IMR-90 (cell line): Measurements from ENCODE around the gene VPS33A. TPM values are rescaled to one million over a fixed set of nuclear protein-coding genes. Genes with fewer than 3 reads are reported as not detected.

Source experiments
- ATAC-seq: fragments of 200-7000 bp; cut with Tn5 transposase; 2 replicates; pipeline ENCODE4 v1.9.1; 2020; ENCODE audit warnings: low read depth, mild to moderate bottlenecking, moderate library complexity
- BruUV-seq: library from RNA; stranded (reverse); fragments of 400-500 nt; replicated peaks from 2 replicates; lab custom pipeline; 2021; lab: Mats Ljungman, UMichigan
- CTCF ChIA-PET: fragments of 300-600 bp; formaldehyde crosslinking; extraction: SDS; loops from one replicate; lab custom pipeline; 2021; ENCODE audit warnings: antibody characterized with exemption; lab: Yijun Ruan, JAX
- POLR2A ChIA-PET: fragments of 300-600 bp; sonication (Branson Sonifier 250); formaldehyde crosslinking; loops from one replicate; lab custom pipeline; 2022; ENCODE audit warnings: antibody characterized with exemption; ENCODE audit not compliant: unreplicated experiment; lab: Charles Lee
- DNase-seq: peaks from one replicate; pipeline ENCODE4 v3.0.0; 2013
- H2AFZ ChIP-seq: replicated peaks from 2 replicates; pipeline ENCODE3; 2013; ENCODE audit warnings: low read length, mild to moderate bottlenecking; ENCODE audit not compliant: poor library complexity
- H2AK5ac ChIP-seq: 2 replicates; pipeline ENCODE4 v1.6.1; 2013; ENCODE audit warnings: low read depth, low read length, inconsistent platforms
- H2AK9ac ChIP-seq: replicated peaks from 2 replicates; pipeline ENCODE3; 2013; ENCODE audit warnings: mild to moderate bottlenecking, low read depth, low read length, moderate library complexity; ENCODE audit not compliant: poor library complexity
- H2BK120ac ChIP-seq: 2 replicates; pipeline ENCODE4 v1.6.1; 2013; ENCODE audit warnings: low read depth, low read length, inconsistent platforms
- H2BK15ac ChIP-seq: 3 replicates; pipeline ENCODE4 v1.6.1; 2013; ENCODE audit warnings: low read depth, low read length, inconsistent platforms
- H2BK20ac ChIP-seq: 2 replicates; pipeline ENCODE4 v1.6.1; 2013; ENCODE audit warnings: low read depth, mild to moderate bottlenecking, inconsistent platforms, low read length, moderate library complexity
- H2BK5ac ChIP-seq: 2 replicates; pipeline ENCODE4 v1.6.1; 2013; ENCODE audit warnings: mild to moderate bottlenecking, low read depth, low read length, inconsistent platforms; ENCODE audit not compliant: poor library complexity, severe bottlenecking
- H3K14ac ChIP-seq: replicated peaks from 2 replicates; pipeline ENCODE4 v1.6.1; 2013; ENCODE audit warnings: low read depth, low read length, inconsistent platforms
- H3K18ac ChIP-seq: 2 replicates; pipeline ENCODE4 v1.6.1; 2013; ENCODE audit warnings: low read depth, low read length, control low read depth
- H3K23ac ChIP-seq: 2 replicates; pipeline ENCODE4 v1.6.1; 2013; ENCODE audit warnings: low read depth, low read length, inconsistent platforms
- H3K27ac ChIP-seq: 2 replicates; pipeline ENCODE4 v1.5.1; 2013; ENCODE audit warnings: mild to moderate bottlenecking, control low read depth, low read length; ENCODE audit not compliant: insufficient read depth
- H3K27me3 ChIP-seq: 2 replicates; pipeline ENCODE4 v1.6.1; 2013; ENCODE audit warnings: low read length; ENCODE audit not compliant: control insufficient read depth, insufficient read depth
- H3K36me3 ChIP-seq: 2 replicates; pipeline ENCODE4 v1.6.1; 2013; ENCODE audit warnings: low read length, mixed read lengths; ENCODE audit not compliant: control insufficient read depth, insufficient read depth
- H3K4ac ChIP-seq: 2 replicates; pipeline ENCODE4 v1.6.1; 2013; ENCODE audit warnings: low read depth, low read length, inconsistent platforms
- H3K4me1 ChIP-seq: 2 replicates; pipeline ENCODE4 v1.6.1; 2013; ENCODE audit warnings: low read length, mixed read lengths; ENCODE audit not compliant: control insufficient read depth, insufficient read depth
- H3K4me2 ChIP-seq: 2 replicates; pipeline ENCODE4 v1.6.1; 2013; ENCODE audit warnings: low read depth, mild to moderate bottlenecking, control low read depth, low read length, moderate library complexity
- H3K4me3 ChIP-seq: 2 replicates; pipeline ENCODE4 v1.5.1; 2013; ENCODE audit warnings: low read depth, mild to moderate bottlenecking, control low read depth, low read length, moderate library complexity; ENCODE audit not compliant: insufficient read depth
- H3K56ac ChIP-seq: 2 replicates; pipeline ENCODE4 v1.6.1; 2013; ENCODE audit warnings: low read length, inconsistent platforms; ENCODE audit not compliant: insufficient read depth; ENCODE audit errors: extremely low read depth
- H3K79me1 ChIP-seq, 2 experiments: 2 replicates each; pipeline ENCODE4 v1.6.1; 2013; ENCODE audit warnings: low read length in 2 of 2, inconsistent platforms in 1 of 2, low read depth in 1 of 2
- H3K9ac ChIP-seq: 2 replicates; pipeline ENCODE4 v1.6.1; 2013; ENCODE audit warnings: low read depth, low read length, control low read depth
- H3K9me1 ChIP-seq: 2 replicates; pipeline ENCODE4 v1.6.1; 2013; ENCODE audit warnings: low read length, inconsistent platforms; ENCODE audit not compliant: insufficient read depth
- H3K9me3 ChIP-seq: 2 replicates; pipeline ENCODE4 v1.6.1; 2013; ENCODE audit warnings: low read length; ENCODE audit not compliant: control insufficient read depth, insufficient read depth
- H4K20me1 ChIP-seq: 2 replicates; pipeline ENCODE4 v1.6.1; 2013; ENCODE audit warnings: low read length, inconsistent platforms; ENCODE audit not compliant: insufficient read depth
- H4K5ac ChIP-seq: 2 replicates; pipeline ENCODE4 v1.6.1; 2013; ENCODE audit warnings: mild to moderate bottlenecking, low read depth, low read length, control low read depth
- H4K8ac ChIP-seq, 2 experiments: 2 replicates each; pipeline ENCODE4 v1.6.1; 2013; ENCODE audit warnings: low read depth in 2 of 2, low read length in 2 of 2, control low read depth in 1 of 2, inconsistent platforms in 1 of 2
- H4K91ac ChIP-seq: 2 replicates; pipeline ENCODE4 v1.6.1; 2013; ENCODE audit warnings: low read depth, low read length, inconsistent platforms; ENCODE audit not compliant: insufficient read depth
- CHD1 ChIP-seq: IDR thresholded peaks from 2 replicates; pipeline ENCODE4 v1.6.1; 2012; ENCODE audit warnings: low read depth, low read length, improper control_type of control experiment
- FOS ChIP-seq: fragments of 150-350 bp; IDR thresholded peaks from 2 replicates; pipeline ENCODE4 v1.6.1; 2016; ENCODE audit warnings: low read depth, low read length
- MAFK ChIP-seq: IDR thresholded peaks from 2 replicates; pipeline ENCODE4 v1.6.1; 2012; ENCODE audit warnings: low read depth, low read length, improper control_type of control experiment
- MXI1 ChIP-seq: IDR thresholded peaks from 2 replicates; pipeline ENCODE4 v1.6.1; 2012; ENCODE audit warnings: low read depth, mild to moderate bottlenecking, low read length, moderate library complexity, borderline replicate concordance
- SMC3 ChIP-seq: fragments of 150-350 bp; IDR thresholded peaks from 2 replicates; pipeline ENCODE4 v1.6.1; 2016; ENCODE audit warnings: low read depth, mild to moderate bottlenecking, antibody characterized with exemption, low read length, moderate library complexity
- WGBS, 2 experiments: methylation state at CpG; one replicate each; pipeline versions ENCODE4 v1.1.5 to v1.1.7; 2013; ENCODE audit warnings: missing lambda C conversion rate in 2 of 2; ENCODE audit not compliant: insufficient read length in 1 of 2; ENCODE audit errors: extremely low coverage in 2 of 2; 5-methylcytosine and 5-hydroxymethylcytosine counted together
- dilution Hi-C: fragments of 300-500 bp; cut with HindIII; formaldehyde crosslinking; loops from one replicate; pipeline ENCODE4 v1.14.3; 2018; ENCODE audit warnings: low sequenced_read_pairs; ENCODE audit not compliant: unreplicated experiment
- in situ Hi-C: fragments of 300-500 bp; cut with MboI; formaldehyde crosslinking; loops from 3 replicates; pipeline ENCODE4 v1.14.3; 2019; ENCODE audit warnings: low sequenced_read_pairs, inconsistent platforms, mixed read lengths
- intact Hi-C: fragments of 100-400 bp; cut with micrococcal nuclease; formaldehyde crosslinking; loops from 2 replicates; pipeline ENCODE4 v1.10.0; 2022
- polyA plus RNA-seq, 3 experiments: library from polyadenylated mRNA; depleted of rRNA; stranded (reverse); fragments of >200 nt; gene quantifications; 2 replicates each; pipeline ENCODE4 v1.2.3, GENCODE V29; 2012; ENCODE audit warnings: low replicate concordance in 1 of 3
- total RNA-seq: library from RNA; depleted of rRNA; stranded (reverse); fragments of >200 nt; gene quantifications from 2 replicates; pipeline ENCODE4 v1.2.3, GENCODE V29; 2012
- TF ChIP-seq, protein P1 (sequence below): fragments of 150-350 bp; IDR thresholded peaks from 2 replicates; pipeline ENCODE4 v1.6.1; 2016; ENCODE audit warnings: low read depth, mild to moderate bottlenecking, low read length, moderate library complexity, borderline replicate concordance

Gene VPS33A
- total and polyA plus RNA-seq, 2 of the 4 experiments (the other 2 are of a cell fraction): 14.0 to 20.3 TPM

DNA sequence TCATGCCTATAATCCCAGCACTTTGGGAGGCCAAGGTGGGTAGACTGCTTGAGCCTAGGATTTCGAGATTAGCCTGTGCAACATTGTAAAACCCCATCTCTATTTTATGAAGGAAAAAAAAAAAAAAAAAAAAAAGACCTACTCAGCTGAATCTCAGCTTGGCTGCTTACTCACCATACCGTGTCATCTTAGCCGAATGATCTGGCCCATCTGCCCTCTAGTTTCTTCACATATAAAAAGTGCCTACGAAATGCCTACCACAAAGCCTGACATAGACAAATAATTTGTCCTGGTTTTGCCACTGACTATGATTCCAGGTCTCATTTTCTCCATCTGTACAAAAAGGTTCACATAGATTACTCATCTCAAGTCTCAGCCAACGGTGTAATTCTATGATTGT is 50.5 kb downstream of the VPS33A start:
- Histone ChIP-seq H3K56ac (no peak overlapping the region), H2AK5ac (no peak overlapping the region), H2BK5ac (no peak overlapping the region), H3K4me3 (no peak overlapping the region), H2BK15ac (no peak overlapping the region), H3K9ac (no peak overlapping the region), H3K36me3 (peaks cover 46% of the 10 kb centered on the region), H4K8ac (no peak overlapping the region), H3K14ac (no peak overlapping the region), H2BK20ac (no peak overlapping the region), H3K27ac (no peak overlapping the region), H3K9me3 (no peaks in the 10 kb centered on the region), H2AK9ac (no peak overlapping the region), H2BK120ac (no peak overlapping the region), H3K23ac (no peak overlapping the region), H2AFZ (no peak overlapping the region), H4K91ac (no peak overlapping the region), H3K9me1 (0 out of 2 replicates have a peak, but pooled peaks cover 2% of the 10 kb centered on the region), H3K79me1 (peaks cover 16 to 27% of the 10 kb centered on the region in 2 experiments; a peak in 3 of 4 replicates), H4K5ac (no peak overlapping the region), H3K4ac (no peak overlapping the region), H4K20me1 (peaks cover 4% of the 10 kb centered on the region; the same call in 1 of the 2 replicates), H3K4me2 (no peak overlapping the region), H3K27me3 (no peaks in the 10 kb centered on the region), H3K4me1 (no peaks in the 10 kb centered on the region), H3K18ac (no peak overlapping the region)
- in situ Hi-C loops (no loop called here), intact Hi-C loops (no loop called here), dilution Hi-C loops (no loop called here)
- ChIA-PET POLR2A (no interaction called here), CTCF (interaction anchor here (0.6 to 1.7 kb wide), 4 partner anchors 9 to 674 kb away, joined by 3 to 5 read pairs (median 4); partner anchors contain the start of gene PSMD9)
- WGBS, 2 experiments: 79% methylated on average over 3 of the region's 5 CpGs; no CpG with 5 or more reads in 1 of the 2 experiments
- peak; percentile 59 for DNase-seq
- no peak for TF ChIP-seq FOS
- TF ChIP-seq, protein P1, sequence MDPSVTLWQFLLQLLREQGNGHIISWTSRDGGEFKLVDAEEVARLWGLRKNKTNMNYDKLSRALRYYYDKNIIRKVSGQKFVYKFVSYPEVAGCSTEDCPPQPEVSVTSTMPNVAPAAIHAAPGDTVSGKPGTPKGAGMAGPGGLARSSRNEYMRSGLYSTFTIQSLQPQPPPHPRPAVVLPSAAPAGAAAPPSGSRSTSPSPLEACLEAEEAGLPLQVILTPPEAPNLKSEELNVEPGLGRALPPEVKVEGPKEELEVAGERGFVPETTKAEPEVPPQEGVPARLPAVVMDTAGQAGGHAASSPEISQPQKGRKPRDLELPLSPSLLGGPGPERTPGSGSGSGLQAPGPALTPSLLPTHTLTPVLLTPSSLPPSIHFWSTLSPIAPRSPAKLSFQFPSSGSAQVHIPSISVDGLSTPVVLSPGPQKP: no peak
- no peak for TF ChIP-seq SMC3
- no peak for TF ChIP-seq MXI1
- peak; percentile 55 for TF ChIP-seq MAFK
- no peak for TF ChIP-seq CHD1
- ATAC-seq: no peak
- BruUV-seq: no TSS peak
